HCT116 (cell line): ENCODE measurements around the gene DOHH. TPM values are rescaled to one million over a fixed set of nuclear protein-coding genes. Genes with fewer than 3 reads are reported as not detected.

ENCODE experiments used
- ATAC-seq: fragments of 200-7000 bp; cut with Tn5 transposase; 2 replicates; pipeline ENCODE4 v1.9.1; 2020; ENCODE audit warnings: mild to moderate bottlenecking, moderate library complexity
- BruUV-seq: library from RNA; stranded (reverse); fragments of 400-500 nt; replicated peaks from 2 replicates; lab custom pipeline; 2021; lab: Mats Ljungman, UMichigan
- CTCF ChIA-PET: fragments of 300-600 bp; sonication (Branson Sonifier 250); formaldehyde crosslinking; loops from one replicate; lab custom pipeline; 2021; ENCODE audit warnings: antibody characterized with exemption; lab: Charles Lee
- POLR2A ChIA-PET: fragments of 300-600, 350-600 bp; sonication (Branson Sonifier 250); formaldehyde crosslinking; loops from one replicate; lab custom pipeline; 2021; ENCODE audit warnings: antibody characterized with exemption; lab: Charles Lee
- RAD21 ChIA-PET, 2 experiments: fragments of 300-600 bp; sonication (Branson Sonifier 250); formaldehyde crosslinking; loops; one replicate each; lab custom pipeline; 2023; ENCODE audit warnings: low total read pairs in 2 of 2; ENCODE audit not compliant: uncharacterized antibody in 2 of 2, unreplicated experiment in 2 of 2, low non-redundant PET in 1 of 2; lab: Charles Lee
- DNase-seq: peaks from one replicate; pipeline ENCODE4 v3.0.0-alpha.2; 2010; ENCODE audit warnings: low read depth, low spot score
- H2AFZ ChIP-seq: fragments of 200-600 bp; shearing (Covaris generic), sonication (generic); 2 replicates; pipeline ENCODE4 v1.6.1; 2017; ENCODE audit warnings: low read depth, mixed run types, mixed read lengths, antibody characterized with exemption, low read length; ENCODE audit not compliant: poor library complexity, severe bottlenecking
- H3K27ac ChIP-seq: 2 replicates; pipeline ENCODE4 v1.5.1; 2012; ENCODE audit warnings: low read depth, low read length
- H3K27me3 ChIP-seq: fragments of 200-600 bp; sonication (generic); 2 replicates; pipeline ENCODE4 v1.6.1; 2016; ENCODE audit warnings: mixed run types, low read length, mixed read lengths; ENCODE audit not compliant: insufficient read depth
- H3K36me3 ChIP-seq, 2 experiments: fragments of 200-500 bp in 1 of 2; fragments of 200-600 bp in 1 of 2; sonication (Bioruptor generic) in 1 of 2; sonication (generic) in 1 of 2; 2 replicates each; pipeline versions ENCODE4 v1.5.1 to v1.6.1; 2014 to 2016; ENCODE audit warnings: low read length in 2 of 2, inconsistent platforms in 1 of 2, mixed read lengths in 1 of 2, mixed run types in 1 of 2; ENCODE audit not compliant: insufficient read depth in 2 of 2, control insufficient read depth in 1 of 2
- H3K4me1 ChIP-seq, 2 experiments: fragments of 200-600 bp in 1 of 2; sonication (generic) in 1 of 2; 2 replicates each; pipeline versions ENCODE4 v1.5.1 to v1.6.1; 2012 to 2017; ENCODE audit warnings: low read length in 2 of 2, inconsistent platforms in 1 of 2, mild to moderate bottlenecking in 1 of 2, mixed read lengths in 1 of 2, mixed run types in 1 of 2, moderate library complexity in 1 of 2; ENCODE audit not compliant: insufficient read depth in 2 of 2, control insufficient read depth in 1 of 2
- H3K4me2 ChIP-seq: fragments of 200-600 bp; sonication (generic); 2 replicates; pipeline ENCODE4 v1.6.1; 2017; ENCODE audit warnings: mixed run types, low read length, mixed read lengths
- H3K4me3 ChIP-seq, 2 experiments: fragments of 200-600 bp in 1 of 2; sonication (generic) in 1 of 2; replicated peaks in 1 of 2; 2 replicates each; pipeline ENCODE4 v1.5.1; 2011 to 2016; ENCODE audit warnings: low read length in 2 of 2, control low read depth in 1 of 2, low read depth in 1 of 2, mild to moderate bottlenecking in 1 of 2, mixed read lengths in 1 of 2, mixed run types in 1 of 2
- H3K79me2 ChIP-seq: fragments of 200-600 bp; sonication (generic); 2 replicates; pipeline ENCODE4 v1.6.1; 2017; ENCODE audit warnings: mild to moderate bottlenecking, mixed run types, low read length, moderate library complexity, mixed read lengths; ENCODE audit not compliant: insufficient read depth
- H3K9ac ChIP-seq: fragments of 200-600 bp; sonication (generic); 2 replicates; pipeline ENCODE4 v1.6.1; 2016; ENCODE audit warnings: low read length, mixed read lengths
- H3K9me2 ChIP-seq: fragments of 200-600 bp; sonication (generic), shearing (Covaris generic); 2 replicates; pipeline ENCODE4 v1.6.1; 2017; ENCODE audit warnings: mixed run types, mild to moderate bottlenecking, moderate library complexity; ENCODE audit not compliant: insufficient read depth
- H3K9me3 ChIP-seq, 2 experiments: fragments of 200-500 bp in 1 of 2; fragments of 200-600 bp in 1 of 2; sonication (Bioruptor generic) in 1 of 2; sonication (generic) in 1 of 2; 2 replicates each; pipeline ENCODE4 v1.6.1; 2014 to 2017; ENCODE audit warnings: low read length in 2 of 2, mixed read lengths in 2 of 2, inconsistent platforms in 1 of 2, low read depth in 1 of 2, mild to moderate bottlenecking in 1 of 2, mixed run types in 1 of 2, moderate library complexity in 1 of 2; ENCODE audit not compliant: control insufficient read depth in 1 of 2, insufficient read depth in 1 of 2
- H4K20me1 ChIP-seq: fragments of 200-600 bp; sonication (generic), shearing (Covaris generic); 2 replicates; pipeline ENCODE4 v1.6.1; 2017; ENCODE audit warnings: mixed run types, mild to moderate bottlenecking, moderate library complexity; ENCODE audit not compliant: insufficient read depth
- ATF3 ChIP-seq: IDR thresholded peaks from 2 replicates; pipeline ENCODE4 v1.6.1; 2012
- CTCF ChIP-seq, 3 experiments: fragments of 200-600 bp in 1 of 3; sonication (generic) in 1 of 3; IDR thresholded peaks in 2 of 3; conservative IDR thresholded peaks in 1 of 3; 2 replicates each; pipeline ENCODE4 v1.5.1; 2012 to 2017; ENCODE audit warnings: low read depth in 2 of 3, low read length in 2 of 3, antibody characterized with exemption in 1 of 3, borderline replicate concordance in 1 of 3, control low read depth in 1 of 3, mild to moderate bottlenecking in 1 of 3, mixed read lengths in 1 of 3, mixed run types in 1 of 3, moderate library complexity in 1 of 3; ENCODE audit not compliant: insufficient read depth in 1 of 3
- EGR1 ChIP-seq: IDR thresholded peaks from 2 replicates; pipeline ENCODE4 v1.6.1; 2012; ENCODE audit warnings: low read depth
- EZH2phosphoT487 ChIP-seq: fragments of 200-600 bp; IDR thresholded peaks from 2 replicates; pipeline ENCODE4 v1.6.1; 2018; ENCODE audit warnings: antibody characterized with exemption, borderline replicate concordance
- JUND ChIP-seq: IDR thresholded peaks from 2 replicates; pipeline ENCODE4 v1.6.1; 2012
- MAX ChIP-seq: IDR thresholded peaks from 2 replicates; pipeline ENCODE4 v1.6.1; 2012
- RAD21 ChIP-seq: IDR thresholded peaks from 2 replicates; pipeline ENCODE4 v1.6.1; 2012; ENCODE audit warnings: low read depth, mild to moderate bottlenecking
- SIN3A ChIP-seq: IDR thresholded peaks from 2 replicates; pipeline ENCODE4 v1.6.1; 2012; ENCODE audit warnings: low read depth
- SP1 ChIP-seq: IDR thresholded peaks from 2 replicates; pipeline ENCODE4 v1.6.1; 2012; ENCODE audit warnings: low read depth
- SRF ChIP-seq: IDR thresholded peaks from 2 replicates; pipeline ENCODE4 v1.6.1; 2012; ENCODE audit warnings: low read depth
- TCF7L2 ChIP-seq: IDR thresholded peaks from 2 replicates; pipeline ENCODE4 v1.7.0; 2011; ENCODE audit warnings: borderline replicate concordance, inconsistent platforms; ENCODE audit not compliant: insufficient read depth, insufficient read length; ENCODE audit errors: extremely low read depth
- ZBTB33 ChIP-seq: IDR thresholded peaks from 2 replicates; pipeline ENCODE4 v1.6.1; 2011; ENCODE audit warnings: mild to moderate bottlenecking, low read length, moderate library complexity; ENCODE audit not compliant: insufficient replicate concordance; ENCODE audit errors: extremely low read depth
- ZFX ChIP-seq: fragments of 450-650 bp; IDR thresholded peaks from 2 replicates; pipeline ENCODE4 v1.6.1; 2017
- intact Hi-C: fragments of 100-400 bp; cut with micrococcal nuclease; formaldehyde crosslinking; loops from 2 replicates; pipeline ENCODE4 v1.10.0; 2022
- total RNA-seq: library from RNA; stranded (reverse); gene quantifications from one replicate; pipeline ENCODE4 v1.2.1, GENCODE V29; 2021; ENCODE audit not compliant: unreplicated experiment

DOHH gene
- total RNA-seq, 1 experiment from 2014 or later = 20.9 TPM

- DNase-seq (no peak), ATAC-seq (peak; percentile 13; the same call in 1 of the 2 replicates)
- H3K79me2 ChIP-seq = peaks cover 11% of the 10 kb centered on the region; the same call in 1 of the 2 replicates
- peaks cover 3% of the 10 kb centered on the region; the same call in 1 of the 2 replicates for H4K20me1 ChIP-seq
- CTCF ChIA-PET = no interaction called here
- RAD21 ChIA-PET = no interaction called here
- TF ChIP-seq RAD21 (no peak), SIN3A (no peak), ATF3 (no peak), CTCF (IDR thresholded peaks at IDR 0.05 in 2 of 3, conservative IDR thresholded peaks at IDR 0.05 in 1 of 3; ENCODE audit: borderline replicate concordance in 1 of 3, insufficient read depth in 1 of 3, low read depth in 2 of 3, low read length in 2 of 3) (no peak), JUND (no peak)
- H3K27me3 ChIP-seq = no peaks in the 10 kb centered on the region
- no TSS peak for BruUV-seq
- POLR2A ChIA-PET = no interaction called here
- no peak overlapping the region for H2AFZ ChIP-seq
- no peak overlapping the region for H3K9ac ChIP-seq
- no peaks in the 10 kb centered on the region for H3K9me2 ChIP-seq
- no peaks in the 10 kb centered on the region for H3K9me3 ChIP-seq
- H3K4me3 ChIP-seq = no peak overlapping the region
- H3K4me1 ChIP-seq = no peaks in the 10 kb centered on the region
- peaks cover 11 to 32% of the 10 kb centered on the region in 2 experiments for H3K36me3 ChIP-seq
- H3K4me2 ChIP-seq = no peak overlapping the region
- intact Hi-C loops = no loop called here
- H3K27ac ChIP-seq = no peak overlapping the region
Measured at GRCh38 chr19:3456925-3457527, 43.4 kb downstream of the DOHH start.

- Histone ChIP-seq H3K27me3 (no peaks in the 10 kb centered on the region), H3K4me2 (no peak overlapping the region), H3K36me3 (peaks cover 11 to 33% of the 10 kb centered on the region in 2 experiments), H3K9ac (no peak overlapping the region), H3K79me2 (peaks cover 11% of the 10 kb centered on the region; the same call in 1 of the 2 replicates), H2AFZ (no peak overlapping the region), H4K20me1 (peaks cover 3% of the 10 kb centered on the region; the same call in 1 of the 2 replicates), H3K4me1 (no peaks in the 10 kb centered on the region), H3K9me2 (no peaks in the 10 kb centered on the region), H3K27ac (no peak overlapping the region), H3K9me3 (no peaks in the 10 kb centered on the region), H3K4me3 (no peak overlapping the region)
- no TSS peak for BruUV-seq
- CTCF ChIA-PET = no interaction called here
- POLR2A ChIA-PET = no interaction called here
- intact Hi-C loops = no loop called here
- ATAC-seq (no peak), DNase-seq (no peak)
- RAD21 ChIA-PET = no interaction called here
- no peak for TF ChIP-seq TCF7L2
- TF ChIP-seq ZFX = no peak
- TF ChIP-seq MAX = no peak
- TF ChIP-seq EGR1 = no peak
- TF ChIP-seq SIN3A = no peak
- TF ChIP-seq EZH2phosphoT487 = no peak
- no peak for TF ChIP-seq SRF
- no peak for TF ChIP-seq SP1
- no peak for TF ChIP-seq ZBTB33
Measured at GRCh38 chr19:3455960-3456601, 44.4 kb downstream of the DOHH start.
